ENCODE measurements around the gene CNGA2. TPM values are rescaled to one million over a fixed set of nuclear protein-coding genes. Genes with fewer than 3 reads are reported as not detected.

CNGA2 gene
- total RNA-seq, 4 donors from 2014 or later: not detected

- no peaks in the 10 kb centered on the region for H3K27me3 ChIP-seq
- TF ChIP-seq, protein P1, sequence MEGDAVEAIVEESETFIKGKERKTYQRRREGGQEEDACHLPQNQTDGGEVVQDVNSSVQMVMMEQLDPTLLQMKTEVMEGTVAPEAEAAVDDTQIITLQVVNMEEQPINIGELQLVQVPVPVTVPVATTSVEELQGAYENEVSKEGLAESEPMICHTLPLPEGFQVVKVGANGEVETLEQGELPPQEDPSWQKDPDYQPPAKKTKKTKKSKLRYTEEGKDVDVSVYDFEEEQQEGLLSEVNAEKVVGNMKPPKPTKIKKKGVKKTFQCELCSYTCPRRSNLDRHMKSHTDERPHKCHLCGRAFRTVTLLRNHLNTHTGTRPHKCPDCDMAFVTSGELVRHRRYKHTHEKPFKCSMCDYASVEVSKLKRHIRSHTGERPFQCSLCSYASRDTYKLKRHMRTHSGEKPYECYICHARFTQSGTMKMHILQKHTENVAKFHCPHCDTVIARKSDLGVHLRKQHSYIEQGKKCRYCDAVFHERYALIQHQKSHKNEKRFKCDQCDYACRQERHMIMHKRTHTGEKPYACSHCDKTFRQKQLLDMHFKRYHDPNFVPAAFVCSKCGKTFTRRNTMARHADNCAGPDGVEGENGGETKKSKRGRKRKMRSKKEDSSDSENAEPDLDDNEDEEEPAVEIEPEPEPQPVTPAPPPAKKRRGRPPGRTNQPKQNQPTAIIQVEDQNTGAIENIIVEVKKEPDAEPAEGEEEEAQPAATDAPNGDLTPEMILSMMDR (IDR thresholded peaks at IDR 0.05): no peak
- TF ChIP-seq POLR2AphosphoS5 (IDR thresholded peaks at IDR 0.05) (no peak), POLR2A (IDR thresholded peaks at IDR 0.05) (no peak), EP300 (IDR thresholded peaks at IDR 0.05) (no peak)
- no peaks in the 10 kb centered on the region for H3K4me1 ChIP-seq
- H3K36me3 ChIP-seq: no peaks in the 10 kb centered on the region
- H3K27ac ChIP-seq: no peak overlapping the region
- WGBS, 2 donors (ENCODE audit: low coverage in 1 of 2): 60 to 67% methylated on average over 3 to 5 of the region's 6 CpGs
- no peak overlapping the region for H3K4me3 ChIP-seq
- ATAC-seq: peak; percentile 72
- no peaks in the 10 kb centered on the region for H3K9me3 ChIP-seq
Observed at GRCh38 chrX:151789179-151789800, 54.7 kb downstream of the CNGA2 start.

DNA sequence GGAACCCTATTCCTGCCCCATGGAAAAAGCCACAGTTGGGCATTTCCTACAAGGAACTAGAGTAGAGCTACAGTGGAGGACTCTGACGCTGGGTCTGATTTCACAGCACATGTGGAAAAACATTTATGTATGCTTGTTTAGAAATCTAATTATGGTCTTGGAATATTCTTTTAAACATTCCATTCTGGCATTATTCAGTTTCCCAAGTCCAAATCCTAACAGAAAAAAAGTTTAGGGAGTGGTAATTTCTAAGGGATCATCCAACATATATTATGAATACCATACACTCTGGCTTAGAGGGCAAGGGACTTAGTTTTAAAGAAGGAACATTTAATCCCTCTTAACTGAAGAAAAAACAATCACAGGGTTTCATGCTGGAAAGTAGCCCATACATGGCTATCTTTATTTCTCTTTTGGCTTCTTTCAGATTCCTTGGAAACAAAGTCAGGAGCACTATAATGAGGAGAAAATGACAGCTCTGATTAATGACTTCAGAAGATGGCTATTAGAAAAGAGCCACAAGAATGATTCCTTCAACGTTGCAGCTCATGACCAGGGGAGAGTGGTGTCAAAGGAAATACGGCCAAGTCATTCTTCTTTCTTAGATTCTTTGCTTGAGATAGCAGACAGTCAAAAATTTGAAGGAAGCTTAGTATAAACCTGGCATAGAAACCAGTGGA is 56.1 kb downstream of the CNGA2 start:
- ATAC-seq: no peak
- Histone ChIP-seq H3K27ac (no peak overlapping the region), H3K4me1 (no peaks in the 10 kb centered on the region)

GRCh38 chrX:151791961-151792360 is 57.4 kb downstream of the CNGA2 start:
- ATAC-seq: no peak
- no peaks in the 10 kb centered on the region for H3K9me3 ChIP-seq
- no peaks in the 10 kb centered on the region for H3K36me3 ChIP-seq
- TF ChIP-seq, protein P1 (IDR thresholded peaks at IDR 0.05): no peak
- TF ChIP-seq POLR2AphosphoS5 (IDR thresholded peaks at IDR 0.05): no peak
- no peak for TF ChIP-seq POLR2A (IDR thresholded peaks at IDR 0.05)
- TF ChIP-seq EP300 (IDR thresholded peaks at IDR 0.05): no peak
- no peak overlapping the region for H3K27ac ChIP-seq
- H3K27me3 ChIP-seq: no peaks in the 10 kb centered on the region
- WGBS, 2 donors (ENCODE audit: low coverage in 1 of 2): 68 to 73% methylated on average over 3 of the region's 3 CpGs
- H3K4me3 ChIP-seq: no peak overlapping the region
- H3K4me1 ChIP-seq: no peaks in the 10 kb centered on the region

More for the DNA sequence above, 56.1 kb downstream of the CNGA2 start:
- Histone ChIP-seq H3K27me3 (no peaks in the 10 kb centered on the region), H3K36me3 (no peaks in the 10 kb centered on the region), H3K4me3 (no peak overlapping the region), H3K9me3 (no peaks in the 10 kb centered on the region)
- 14 to 31% methylated on average over 3 of the region's 3 CpGs for WGBS, 2 donors (ENCODE audit: low coverage in 1 of 2)
- TF ChIP-seq POLR2AphosphoS5 (IDR thresholded peaks at IDR 0.05) (no peak), POLR2A (IDR thresholded peaks at IDR 0.05) (no peak), EP300 (IDR thresholded peaks at IDR 0.05) (no peak)
- TF ChIP-seq, protein P1 (IDR thresholded peaks at IDR 0.05): no peak

DNA sequence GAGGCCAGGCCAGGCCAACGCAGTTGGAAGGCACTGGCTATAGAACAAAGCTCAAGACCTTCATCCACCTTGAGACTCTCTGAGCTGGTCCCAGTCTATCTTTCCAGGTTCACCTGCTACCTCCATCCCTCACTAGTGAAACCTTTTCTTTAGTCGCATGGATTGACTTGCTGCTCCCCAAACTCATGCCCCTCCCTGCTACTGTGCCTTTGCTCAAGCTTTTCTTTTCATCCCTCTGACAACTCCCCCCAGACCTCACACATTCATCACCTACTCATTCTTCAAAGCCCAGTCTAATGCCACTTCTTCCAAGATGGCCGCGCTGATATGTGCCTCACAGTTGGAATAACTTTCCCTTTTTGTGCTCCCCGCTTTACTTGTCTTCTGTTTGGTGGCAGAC is 58.0 kb downstream of the CNGA2 start:
- no peaks in the 10 kb centered on the region for H3K4me1 ChIP-seq
- no peak overlapping the region for H3K4me3 ChIP-seq
- H3K36me3 ChIP-seq: no peaks in the 10 kb centered on the region
- H3K27me3 ChIP-seq: no peaks in the 10 kb centered on the region
- H3K9me3 ChIP-seq: no peaks in the 10 kb centered on the region
- H3K27ac ChIP-seq: no peak overlapping the region
- ATAC-seq: no peak
- WGBS, 2 donors (ENCODE audit: low coverage in 1 of 2): 73 to 97% methylated on average over 4 of the region's 5 CpGs
- TF ChIP-seq, protein P1 (IDR thresholded peaks at IDR 0.05): no peak
- TF ChIP-seq EP300 (IDR thresholded peaks at IDR 0.05) (no peak), POLR2A (IDR thresholded peaks at IDR 0.05) (no peak), POLR2AphosphoS5 (IDR thresholded peaks at IDR 0.05) (no peak)

- WGBS, 2 donors (ENCODE audit: low coverage in 1 of 2): 24 to 44% methylated on average over 2 of the region's 3 CpGs
- no peak overlapping the region for H3K4me3 ChIP-seq
- no peak for TF ChIP-seq POLR2A (IDR thresholded peaks at IDR 0.05)
- no peak for TF ChIP-seq EP300 (IDR thresholded peaks at IDR 0.05)
- no peaks in the 10 kb centered on the region for H3K36me3 ChIP-seq
- H3K9me3 ChIP-seq: no peaks in the 10 kb centered on the region
- no peaks in the 10 kb centered on the region for H3K27me3 ChIP-seq
- H3K4me1 ChIP-seq: no peaks in the 10 kb centered on the region
- no peak for ATAC-seq
- no peak overlapping the region for H3K27ac ChIP-seq
Observed at GRCh38 chrX:151793886-151794285, 59.3 kb downstream of the CNGA2 start.

Other genes starting within 250 kb of the CNGA2 start
- not detected for gene PASD1, start 171.1 kb upstream of the CNGA2 start, total RNA-seq
- gene PRRG3, start 39.3 kb upstream of the CNGA2 start, total RNA-seq: 1 to 10 TPM in 1 of 4 donors, under 1 TPM in 3; 0.47 to 1.3 (median 0.71) TPM
- under 1 TPM in 1 of 4 donors, not detected in 3; 0.42 TPM for gene FATE1, start 18.7 kb upstream of the CNGA2 start, total RNA-seq
- not detected for gene MAGEA4, start 178.1 kb downstream of the CNGA2 start, total RNA-seq
- 10 to 100 TPM in 1 of 4 donors, 1 to 10 TPM in 3; 2.6 to 21.2 (median 7.1) TPM for gene GABRE, start 239.9 kb downstream of the CNGA2 start, total RNA-seq

Data from gastroesophageal sphincter (tissue), 4 donors.